Activated T-cell treated with anti-CD3 and anti-CD28 coated beads for 4 hours (primary cell): Measurements from ENCODE around the gene UCN3.
"Not testable (repeated sequence)": the region's sequence is repeated elsewhere in the genome, so short reads cannot be mapped to it uniquely, and the experiment has no call there.

Experiments
- DNase-seq: peaks from one replicate; pipeline ENCODE4 v3.0.0-alpha.2; 2020

UCN3 gene

DNA sequence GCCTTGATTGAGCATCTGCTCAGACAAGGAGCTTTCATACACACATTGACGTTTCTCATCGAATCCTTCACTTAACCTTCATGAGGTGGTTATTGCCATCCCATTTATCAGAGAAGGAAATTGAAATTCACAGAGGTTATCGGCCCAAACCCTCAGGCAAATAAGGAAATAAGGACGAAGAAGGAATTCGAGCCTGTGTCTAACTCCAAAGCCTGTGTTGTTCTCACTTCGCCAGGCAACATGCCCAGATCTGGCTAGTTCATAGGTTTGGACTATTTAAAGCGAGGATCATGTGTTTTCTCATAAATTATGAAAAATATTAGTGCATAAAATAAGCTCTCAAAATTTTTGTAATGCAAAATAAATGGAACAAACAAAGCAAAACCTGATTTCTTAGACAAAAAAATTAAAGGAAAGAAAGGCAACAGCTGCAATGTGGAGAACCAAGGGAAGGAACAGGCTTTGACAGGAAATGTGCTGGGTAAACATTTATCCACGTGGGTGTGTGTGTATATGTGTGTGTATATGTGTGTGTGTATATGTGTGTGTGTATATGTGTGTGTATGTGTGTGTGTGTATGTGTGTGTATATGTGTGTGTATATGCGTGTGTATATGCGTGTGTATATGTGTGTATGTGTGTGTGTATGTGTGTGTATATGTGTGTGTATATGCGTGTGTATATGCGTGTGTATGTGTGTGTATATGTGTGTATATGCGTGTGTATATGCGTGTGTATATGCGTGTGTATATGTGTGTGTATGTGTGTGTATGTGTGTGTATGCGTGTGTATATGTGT lies 4.8 kb downstream of the UCN3 start:
- DNase-seq: no peak

DNA sequence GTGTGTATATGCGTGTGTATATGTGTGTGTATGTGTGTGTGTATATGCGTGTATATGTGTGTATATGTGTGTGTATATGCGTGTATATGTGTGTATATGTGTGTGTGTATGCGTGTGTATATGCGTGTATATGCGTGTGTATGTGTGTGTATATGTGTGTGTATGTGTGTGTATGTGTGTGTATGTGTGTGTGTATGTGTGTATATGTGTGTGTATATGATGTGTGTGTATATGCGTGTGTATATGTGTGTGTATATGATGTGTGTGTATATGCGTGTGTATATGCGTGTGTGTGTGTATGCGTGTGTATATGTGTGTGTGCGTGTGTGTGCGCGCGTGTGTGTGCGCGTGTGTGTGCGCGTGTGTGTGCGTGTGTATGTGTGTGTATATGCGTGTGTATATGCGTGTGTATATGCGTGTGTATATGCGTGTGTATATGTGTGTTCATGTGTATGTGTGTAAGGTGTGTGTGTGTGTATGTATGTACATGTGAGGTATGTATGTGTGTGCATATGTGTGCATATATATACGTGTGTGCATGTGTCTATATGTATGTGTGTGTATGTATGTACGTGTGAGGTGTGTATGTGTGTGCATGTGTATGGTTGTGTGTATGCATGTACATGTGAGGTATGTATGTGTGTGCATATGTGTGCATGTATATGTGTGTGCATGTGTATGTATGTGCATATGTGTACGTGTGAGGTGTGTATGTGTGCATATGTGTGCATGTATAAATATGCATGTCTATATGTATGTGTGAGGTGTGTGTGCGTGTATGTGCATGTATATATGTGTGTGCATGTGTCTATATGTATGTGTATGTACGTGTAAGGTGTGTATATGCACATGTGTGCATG lies 6.0 kb downstream of the UCN3 start:
- no peak for DNase-seq

DNA sequence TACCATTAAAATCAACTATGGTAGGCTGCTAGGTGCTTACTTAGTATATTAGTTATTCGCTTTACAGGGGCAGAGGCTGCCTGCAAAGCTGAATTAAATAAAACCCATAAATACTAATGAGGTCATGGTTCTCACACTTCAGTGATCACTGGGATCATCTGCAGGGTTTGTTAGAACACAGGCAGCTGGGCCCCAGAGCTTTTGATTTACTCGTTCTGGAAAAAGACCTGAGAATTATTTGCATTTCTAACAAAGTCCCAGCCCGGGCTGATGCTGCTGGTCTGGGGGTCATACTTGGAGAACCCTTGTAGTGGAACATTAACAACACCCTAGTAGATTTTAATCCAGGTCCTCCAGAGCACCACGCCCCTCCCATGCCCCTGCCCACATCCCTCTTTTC lies 8.5 kb downstream of the UCN3 start:
- DNase-seq: no peak

GRCh38 chr10:5373891-5374611 lies 9.3 kb downstream of the UCN3 start:
- no peak for DNase-seq

DNA sequence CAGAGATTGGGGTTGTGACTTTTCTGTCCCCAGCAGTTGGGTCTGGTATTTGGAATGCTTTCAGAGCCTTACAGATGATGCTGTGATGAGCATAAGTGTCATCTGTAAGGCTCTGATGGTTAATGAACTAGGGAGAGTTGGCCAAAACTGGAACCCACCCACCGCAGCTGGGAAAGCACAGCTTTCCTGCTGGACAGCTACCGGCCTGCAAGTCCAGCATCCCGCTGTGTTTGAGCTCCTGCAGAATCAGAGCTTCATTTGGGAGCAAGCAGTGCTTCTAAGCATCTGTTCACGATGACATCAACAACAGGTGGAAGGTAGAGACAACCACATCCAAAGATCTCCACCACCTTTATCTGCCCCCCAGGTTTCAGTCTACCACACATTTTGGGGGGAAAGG lies 11.7 kb downstream of the UCN3 start:
- no peak for DNase-seq

DNA sequence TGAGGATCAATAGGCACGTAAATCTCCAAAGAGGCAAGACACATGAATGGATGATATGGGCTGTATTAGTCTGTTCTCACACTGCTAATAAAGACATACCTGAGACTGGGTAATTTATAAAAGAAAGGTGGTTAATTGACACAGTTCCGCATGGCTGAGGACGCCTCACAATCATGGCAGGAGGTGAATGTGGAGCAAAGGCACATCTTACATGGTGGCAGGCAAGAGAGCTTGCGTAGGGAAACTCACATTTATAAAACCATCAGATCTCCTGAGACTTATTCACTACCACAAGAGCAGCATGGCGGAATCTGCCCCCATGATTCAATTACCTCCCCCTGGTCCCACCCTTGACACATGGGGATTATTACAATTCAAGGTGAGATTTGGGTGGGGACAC lies 14.4 kb downstream of the UCN3 start:
- not testable (repeated sequence) for DNase-seq

DNA sequence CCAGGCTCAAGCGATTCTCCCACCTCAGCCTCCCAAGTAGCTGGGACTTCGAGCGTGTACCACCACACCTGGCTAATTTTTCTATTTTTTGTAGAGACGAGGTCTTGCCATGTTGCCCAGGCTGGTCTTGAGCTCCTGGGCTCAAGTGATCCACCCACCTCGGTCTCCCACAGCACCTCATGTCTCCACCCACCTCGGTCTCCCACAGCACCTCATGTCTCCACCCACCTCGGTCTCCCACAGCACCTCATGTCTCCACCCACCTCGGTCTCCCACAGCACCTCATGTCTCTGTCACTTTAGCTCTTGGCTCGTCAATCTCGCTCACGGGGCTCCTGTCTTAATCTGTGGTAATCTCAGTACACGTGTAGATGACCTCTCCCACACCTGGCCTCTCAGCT lies 15.6 kb downstream of the UCN3 start:
- not testable (repeated sequence) for DNase-seq

- no peak for DNase-seq
Observed at GRCh38 chr10:5381187-5381586, 16.4 kb downstream of the UCN3 start.

- DNase-seq: no peak
Observed at GRCh38 chr10:5385224-5385623, 20.5 kb downstream of the UCN3 start.

DNA sequence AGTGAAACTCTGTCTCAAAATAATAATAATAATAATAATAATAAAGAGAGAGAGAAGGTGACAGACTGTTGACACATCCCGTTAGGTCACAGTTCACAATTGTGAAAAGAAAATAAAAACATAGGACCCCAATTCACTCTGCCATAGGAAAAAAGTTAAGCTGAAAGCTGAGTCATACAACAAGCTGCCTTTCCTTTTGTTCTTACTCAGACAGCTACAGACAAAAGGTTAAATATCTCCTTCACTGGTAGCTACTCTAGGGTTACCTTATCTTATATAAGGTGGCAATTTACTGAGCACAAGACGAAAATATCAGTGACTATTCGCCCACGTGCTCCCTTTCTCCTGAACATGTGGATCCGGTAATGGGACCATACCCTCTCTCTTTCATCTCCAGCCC lies 22.4 kb downstream of the UCN3 start:
- no peak for DNase-seq

- no peak for DNase-seq
Observed at GRCh38 chr10:5390607-5391205, 25.9 kb downstream of the UCN3 start.

- no peak for DNase-seq
Observed at GRCh38 chr10:5391790-5392189, 27.0 kb downstream of the UCN3 start.

DNA sequence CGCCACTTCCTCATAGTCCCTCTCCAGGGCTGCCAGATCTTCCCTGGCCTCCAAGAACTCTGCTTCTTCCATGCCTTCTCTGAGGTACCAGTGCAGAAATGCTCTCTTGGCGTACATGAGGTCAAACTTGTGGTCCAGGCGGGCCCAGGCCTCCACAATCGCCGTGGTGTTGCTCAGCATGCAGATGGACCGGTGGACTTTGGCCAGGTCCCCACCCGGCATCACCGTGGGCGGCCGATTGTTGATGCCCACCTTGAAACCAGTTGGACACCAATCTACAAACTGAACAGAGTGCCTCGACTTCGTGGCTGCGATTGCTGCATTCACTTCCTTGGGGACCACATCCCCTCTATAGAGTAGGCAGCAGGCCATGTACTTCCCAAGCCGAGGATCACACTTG lies 28.8 kb downstream of the UCN3 start:
- no peak for DNase-seq

DNA sequence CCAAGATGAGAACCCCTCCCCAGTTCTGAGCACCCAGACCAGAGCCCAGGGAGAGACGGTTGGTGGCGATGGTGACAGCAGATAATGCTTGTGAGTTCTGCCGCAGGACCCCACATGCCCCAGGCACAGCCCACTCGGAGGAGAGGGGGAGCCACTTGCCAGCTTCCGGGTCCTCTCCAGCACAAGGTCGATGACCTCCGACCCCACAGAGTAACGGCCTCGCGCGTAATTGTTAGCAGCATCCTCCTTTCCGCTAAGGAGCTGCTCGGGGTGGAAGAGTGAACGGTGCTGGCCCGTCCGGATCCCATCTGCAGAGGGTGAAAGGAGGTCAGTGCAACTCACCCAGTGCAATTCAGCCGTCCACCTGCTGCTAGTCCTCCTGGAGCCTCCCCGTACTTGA lies 30.4 kb downstream of the UCN3 start:
- DNase-seq: no peak

GRCh38 chr10:5396556-5397300 lies 32.0 kb downstream of the UCN3 start:
- DNase-seq: no peak

GRCh38 chr10:5399332-5399731 lies 34.6 kb downstream of the UCN3 start:
- no peak for DNase-seq

DNA sequence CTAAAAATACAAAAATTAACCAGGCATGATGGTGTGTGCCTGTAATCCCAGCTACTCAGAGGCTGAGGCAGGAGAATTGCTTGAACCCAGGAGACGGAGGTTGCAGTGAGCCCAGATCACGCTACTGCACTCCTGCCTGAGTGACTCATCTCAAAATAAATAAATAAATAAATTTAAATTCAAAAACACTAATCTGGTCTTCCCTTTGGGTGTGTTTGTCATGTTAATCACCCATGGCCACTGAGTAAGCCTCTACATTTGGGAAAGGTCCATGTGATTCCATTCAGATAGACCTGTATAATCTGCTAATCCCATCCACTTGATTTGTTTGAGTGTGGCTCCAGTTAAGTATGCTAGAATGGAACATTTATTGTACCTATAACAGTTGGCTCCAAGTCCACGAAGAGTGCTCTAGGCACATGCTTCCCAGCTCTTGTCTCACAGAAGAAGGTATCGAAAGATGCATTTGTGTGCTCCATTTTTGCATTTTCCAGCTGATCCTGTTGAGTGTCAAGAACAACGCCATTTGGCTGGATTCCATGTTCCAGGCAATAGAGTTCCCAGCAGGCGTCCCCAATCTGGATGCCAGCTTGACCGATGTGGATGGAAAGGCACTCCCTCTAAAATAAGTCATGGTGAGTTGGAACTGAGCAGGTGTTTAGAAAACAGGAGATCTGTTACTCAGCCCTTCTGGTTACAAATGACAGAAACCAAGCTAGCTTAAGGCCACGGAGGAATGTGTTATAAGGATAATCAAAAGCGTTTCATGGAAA lies 35.9 kb downstream of the UCN3 start:
- no peak for DNase-seq

DNA sequence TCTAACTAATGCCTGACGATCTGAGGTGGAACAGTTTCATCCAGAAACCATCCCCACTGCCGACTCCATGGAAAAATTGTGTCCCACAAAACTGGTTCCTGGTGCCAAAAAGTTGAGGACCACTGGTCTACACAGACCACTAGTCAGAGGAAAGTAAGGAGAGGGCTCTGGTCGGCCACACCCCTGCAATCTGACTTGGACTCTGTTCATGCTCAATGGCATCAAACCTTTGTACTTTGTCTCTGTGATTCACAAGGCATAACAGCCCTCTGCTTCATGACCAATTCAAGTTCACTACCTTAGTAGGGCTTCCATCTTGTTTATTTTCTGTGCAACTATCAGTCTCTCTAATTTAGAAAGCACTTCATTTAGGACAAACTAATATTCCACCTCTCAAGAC lies 38.0 kb downstream of the UCN3 start:
- no peak for DNase-seq

DNA sequence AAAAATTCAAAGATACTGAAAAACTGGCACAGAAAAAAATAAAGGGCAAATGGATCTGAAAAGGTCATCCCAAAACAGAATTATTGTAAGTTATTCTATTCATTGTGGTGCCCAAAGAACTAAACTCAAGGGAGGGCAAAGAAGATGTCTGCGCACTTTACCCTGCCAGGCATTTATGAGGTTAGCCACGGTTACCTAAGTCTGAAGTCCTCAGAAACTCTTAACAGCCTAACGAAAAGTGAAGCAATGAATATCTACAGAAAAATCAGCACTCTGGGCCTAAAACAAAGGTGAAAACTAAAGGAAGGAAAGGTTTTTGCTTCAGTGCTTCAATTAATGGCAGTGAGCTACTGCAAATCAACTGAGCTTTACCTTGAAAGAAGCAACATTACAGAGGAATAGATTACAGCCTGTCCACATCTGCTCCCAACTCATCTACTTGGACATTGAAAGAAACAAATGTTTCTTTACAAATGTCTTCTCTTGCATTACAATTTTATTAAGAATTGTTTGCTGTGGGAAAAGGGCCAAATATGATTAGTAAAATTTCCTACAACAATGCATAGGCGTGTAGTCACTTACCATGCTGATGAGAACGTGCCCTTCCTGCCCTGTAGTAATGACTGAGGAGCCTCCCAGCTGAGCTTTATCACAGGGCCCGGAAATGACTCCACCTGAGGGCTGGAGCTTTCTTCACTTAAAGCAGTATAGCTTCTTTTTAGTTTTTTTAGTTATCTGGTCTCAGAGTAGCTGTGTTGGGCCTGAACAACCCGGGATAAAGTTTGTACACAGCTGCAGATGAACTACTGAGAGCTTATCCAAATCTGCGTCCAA lies 39.7 kb downstream of the UCN3 start, which contains the start of gene TUBAL3:
Gene TUBAL3 (minus strand): TSS at position 621 of the 834 bp plus-strand sequence. CDS start 36 bp downstream, at position 585.
- DNase-seq: no peak

- no peak for DNase-seq
Observed at GRCh38 chr10:5406918-5407317, 42.2 kb downstream of the UCN3 start.
